A549 (cell line): ENCODE results near the gene LIMD2.

Source experiments
- EP300 ChIP-seq, 2 experiments: fragments of >200 bp; sonication (Bioruptor Twin); formaldehyde crosslinking; IDR thresholded peaks; 2 replicates in 1 of 2; 3 replicates in 1 of 2; pipeline ENCODE4 v1.6.1; 2016 to 2017
- MAFK ChIP-seq: fragments of 450-650 bp; IDR thresholded peaks from 2 replicates; pipeline ENCODE4 v1.6.1; 2014; ENCODE audit not compliant: partially characterized antibody
- POLR2A ChIP-seq: IDR thresholded peaks from 2 replicates; pipeline ENCODE4 v1.6.1; 2012; ENCODE audit warnings: mild to moderate bottlenecking, low read length
- RAD21 ChIP-seq, 2 experiments: fragments of >200 bp in 1 of 2; sonication (Bioruptor Twin) in 1 of 2; formaldehyde crosslinking in 1 of 2; IDR thresholded peaks in 1 of 2; conservative IDR thresholded peaks in 1 of 2; 2 replicates in 1 of 2; 3 replicates in 1 of 2; pipeline ENCODE4 v1.6.1; 2012 to 2018; ENCODE audit warnings: inconsistent platforms in 1 of 2
- TF ChIP-seq, protein P1 (sequence below): fragments of >200 bp; sonication (Bioruptor Twin); formaldehyde crosslinking; IDR thresholded peaks from 3 replicates; pipeline ENCODE4 v1.5.1; 2016
- TF ChIP-seq, protein P2 (sequence below): IDR thresholded peaks from 2 replicates; pipeline ENCODE4 v1.6.1; 2012
- TF ChIP-seq, protein P3 (sequence below): IDR thresholded peaks from 2 replicates; pipeline ENCODE4 v1.6.1; 2012
- TF ChIP-seq, protein P4 (sequence below): fragments of 200-600 bp; sonication (generic); IDR thresholded peaks from 2 replicates; pipeline ENCODE4 v1.6.1; 2016; ENCODE audit warnings: antibody characterized with exemption, mild to moderate bottlenecking, moderate library complexity

DNA sequence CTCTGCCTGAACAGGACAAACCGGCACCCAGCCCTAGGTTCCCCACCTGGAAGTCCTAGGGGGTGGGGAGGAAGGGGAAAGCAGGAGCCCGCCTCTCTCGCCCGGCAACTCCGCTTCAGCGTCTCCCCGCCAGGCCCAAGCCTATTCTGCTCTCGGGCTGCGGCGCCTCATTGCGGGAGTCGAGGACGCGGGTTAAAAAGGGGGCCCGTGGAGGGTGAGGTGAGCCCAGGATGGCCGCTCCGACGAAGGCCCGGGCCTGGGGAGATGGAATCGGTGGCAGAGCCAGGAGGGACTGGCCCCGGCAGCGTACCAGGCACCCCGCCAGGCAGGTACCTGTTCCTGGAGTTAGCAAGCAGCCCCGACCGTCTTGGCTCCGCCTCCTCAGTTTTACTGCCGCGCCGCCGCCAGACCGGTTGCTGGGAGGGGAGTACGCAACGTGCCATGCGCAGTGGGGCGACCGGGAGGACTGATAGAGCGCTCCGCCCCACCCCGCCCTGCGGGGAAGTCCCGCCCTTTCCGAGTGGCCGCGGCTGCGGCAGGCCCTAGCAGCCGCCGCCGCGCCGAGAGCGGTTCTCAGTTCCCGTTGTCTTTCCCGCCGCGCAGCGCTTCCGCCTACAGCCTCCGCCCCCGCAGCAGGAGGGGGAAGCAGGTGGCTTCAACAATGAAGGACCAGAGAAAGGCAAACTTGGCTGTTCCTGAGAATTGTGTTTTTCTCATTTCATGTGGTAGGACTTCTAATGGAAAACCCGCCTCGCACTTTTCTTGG is 41.7 kb upstream of the LIMD2 start, which contains the start of gene STRADA:
- TF ChIP-seq, protein P1, sequence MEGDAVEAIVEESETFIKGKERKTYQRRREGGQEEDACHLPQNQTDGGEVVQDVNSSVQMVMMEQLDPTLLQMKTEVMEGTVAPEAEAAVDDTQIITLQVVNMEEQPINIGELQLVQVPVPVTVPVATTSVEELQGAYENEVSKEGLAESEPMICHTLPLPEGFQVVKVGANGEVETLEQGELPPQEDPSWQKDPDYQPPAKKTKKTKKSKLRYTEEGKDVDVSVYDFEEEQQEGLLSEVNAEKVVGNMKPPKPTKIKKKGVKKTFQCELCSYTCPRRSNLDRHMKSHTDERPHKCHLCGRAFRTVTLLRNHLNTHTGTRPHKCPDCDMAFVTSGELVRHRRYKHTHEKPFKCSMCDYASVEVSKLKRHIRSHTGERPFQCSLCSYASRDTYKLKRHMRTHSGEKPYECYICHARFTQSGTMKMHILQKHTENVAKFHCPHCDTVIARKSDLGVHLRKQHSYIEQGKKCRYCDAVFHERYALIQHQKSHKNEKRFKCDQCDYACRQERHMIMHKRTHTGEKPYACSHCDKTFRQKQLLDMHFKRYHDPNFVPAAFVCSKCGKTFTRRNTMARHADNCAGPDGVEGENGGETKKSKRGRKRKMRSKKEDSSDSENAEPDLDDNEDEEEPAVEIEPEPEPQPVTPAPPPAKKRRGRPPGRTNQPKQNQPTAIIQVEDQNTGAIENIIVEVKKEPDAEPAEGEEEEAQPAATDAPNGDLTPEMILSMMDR: no peak
- no peak; a peak in 1 of 5 replicates for TF ChIP-seq RAD21 (conservative IDR thresholded peaks at IDR 0.05 in 1 of 2, IDR thresholded peaks at IDR 0.05 in 1 of 2)
- no peak for TF ChIP-seq MAFK
- TF ChIP-seq, protein P2, sequence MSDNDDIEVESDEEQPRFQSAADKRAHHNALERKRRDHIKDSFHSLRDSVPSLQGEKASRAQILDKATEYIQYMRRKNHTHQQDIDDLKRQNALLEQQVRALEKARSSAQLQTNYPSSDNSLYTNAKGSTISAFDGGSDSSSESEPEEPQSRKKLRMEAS: peak; percentile 88
- peak; percentile 79 for TF ChIP-seq POLR2A
- TF ChIP-seq EP300 (IDR thresholded peaks at IDR 0.05): 0 out of 5 replicates have a peak, but pooled peaks of 1 of the 2 experiments have one; percentile 10
- TF ChIP-seq, protein P3, sequence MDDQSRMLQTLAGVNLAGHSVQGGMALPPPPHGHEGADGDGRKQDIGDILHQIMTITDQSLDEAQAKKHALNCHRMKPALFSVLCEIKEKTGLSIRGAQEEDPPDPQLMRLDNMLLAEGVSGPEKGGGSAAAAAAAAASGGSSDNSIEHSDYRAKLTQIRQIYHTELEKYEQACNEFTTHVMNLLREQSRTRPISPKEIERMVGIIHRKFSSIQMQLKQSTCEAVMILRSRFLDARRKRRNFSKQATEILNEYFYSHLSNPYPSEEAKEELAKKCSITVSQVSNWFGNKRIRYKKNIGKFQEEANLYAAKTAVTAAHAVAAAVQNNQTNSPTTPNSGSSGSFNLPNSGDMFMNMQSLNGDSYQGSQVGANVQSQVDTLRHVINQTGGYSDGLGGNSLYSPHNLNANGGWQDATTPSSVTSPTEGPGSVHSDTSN: peak; percentile 32
- TF ChIP-seq, protein P4, sequence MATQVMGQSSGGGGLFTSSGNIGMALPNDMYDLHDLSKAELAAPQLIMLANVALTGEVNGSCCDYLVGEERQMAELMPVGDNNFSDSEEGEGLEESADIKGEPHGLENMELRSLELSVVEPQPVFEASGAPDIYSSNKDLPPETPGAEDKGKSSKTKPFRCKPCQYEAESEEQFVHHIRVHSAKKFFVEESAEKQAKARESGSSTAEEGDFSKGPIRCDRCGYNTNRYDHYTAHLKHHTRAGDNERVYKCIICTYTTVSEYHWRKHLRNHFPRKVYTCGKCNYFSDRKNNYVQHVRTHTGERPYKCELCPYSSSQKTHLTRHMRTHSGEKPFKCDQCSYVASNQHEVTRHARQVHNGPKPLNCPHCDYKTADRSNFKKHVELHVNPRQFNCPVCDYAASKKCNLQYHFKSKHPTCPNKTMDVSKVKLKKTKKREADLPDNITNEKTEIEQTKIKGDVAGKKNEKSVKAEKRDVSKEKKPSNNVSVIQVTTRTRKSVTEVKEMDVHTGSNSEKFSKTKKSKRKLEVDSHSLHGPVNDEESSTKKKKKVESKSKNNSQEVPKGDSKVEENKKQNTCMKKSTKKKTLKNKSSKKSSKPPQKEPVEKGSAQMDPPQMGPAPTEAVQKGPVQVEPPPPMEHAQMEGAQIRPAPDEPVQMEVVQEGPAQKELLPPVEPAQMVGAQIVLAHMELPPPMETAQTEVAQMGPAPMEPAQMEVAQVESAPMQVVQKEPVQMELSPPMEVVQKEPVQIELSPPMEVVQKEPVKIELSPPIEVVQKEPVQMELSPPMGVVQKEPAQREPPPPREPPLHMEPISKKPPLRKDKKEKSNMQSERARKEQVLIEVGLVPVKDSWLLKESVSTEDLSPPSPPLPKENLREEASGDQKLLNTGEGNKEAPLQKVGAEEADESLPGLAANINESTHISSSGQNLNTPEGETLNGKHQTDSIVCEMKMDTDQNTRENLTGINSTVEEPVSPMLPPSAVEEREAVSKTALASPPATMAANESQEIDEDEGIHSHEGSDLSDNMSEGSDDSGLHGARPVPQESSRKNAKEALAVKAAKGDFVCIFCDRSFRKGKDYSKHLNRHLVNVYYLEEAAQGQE: no peak
